Cerebellar nuclear complex (tissue), 1 donor: Measurements from ENCODE around the gene MTTP.
"Not testable (repeated sequence)": the region's sequence is repeated elsewhere in the genome, so short reads cannot be mapped to it uniquely, and the experiment has no call there.

Experiments used
- DNase-seq, 2 experiments: peaks; one replicate each; lab custom pipeline; 2025; lab: John Stamatoyannopoulos, UW

Gene MTTP

GRCh38 chr4:99574530-99575324 lies at the start of gene MTTP:
Gene MTTP (plus strand): TSS chr4:99574824. CDS start chr4:99574910, 86 bp downstream.
- no peak for DNase-seq

- no peak for DNase-seq
Measured at GRCh38 chr4:99529228-99529627, 45.4 kb upstream of the MTTP start.

GRCh38 chr4:99529956-99530355 lies 44.7 kb upstream of the MTTP start:
- DNase-seq = no peak

GRCh38 chr4:99534699-99535098 lies 39.9 kb upstream of the MTTP start:
- not testable (repeated sequence) for DNase-seq

- no peak for DNase-seq
Measured at GRCh38 chr4:99536271-99536670, 38.4 kb upstream of the MTTP start.

GRCh38 chr4:99536848-99537247 lies 37.8 kb upstream of the MTTP start:
- DNase-seq = no peak

GRCh38 chr4:99537674-99538073 lies 37.0 kb upstream of the MTTP start:
- no peak for DNase-seq

- no peak for DNase-seq
Measured at GRCh38 chr4:99540277-99540939, 34.2 kb upstream of the MTTP start.

- DNase-seq = no peak
Measured at GRCh38 chr4:99552872-99553271, 21.8 kb upstream of the MTTP start.

GRCh38 chr4:99563310-99564186 lies 11.1 kb upstream of the MTTP start, which contains the start of gene TRMT10A:
Gene TRMT10A (minus strand): TSS chr4:99564039. CDS start chr4:99559338, 4,701 bp downstream.
- peak; percentile 71 to 92 for DNase-seq

- no peak for DNase-seq
Measured at GRCh38 chr4:99564921-99565320, 9.7 kb upstream of the MTTP start.

GRCh38 chr4:99571883-99572282 lies 2.7 kb upstream of the MTTP start:
- no peak for DNase-seq

GRCh38 chr4:99572527-99573240 lies 1.9 kb upstream of the MTTP start:
- no peak for DNase-seq

- DNase-seq = no peak
Measured at GRCh38 chr4:99573735-99574368, 772 bp upstream of the MTTP start.

GRCh38 chr4:99578714-99579113 lies 4.1 kb downstream of the MTTP start:
- no peak for DNase-seq

- no peak for DNase-seq
Measured at GRCh38 chr4:99585516-99585915, 10.9 kb downstream of the MTTP start.

GRCh38 chr4:99586322-99586721 lies 11.7 kb downstream of the MTTP start:
- no peak for DNase-seq

- no peak for DNase-seq
Measured at GRCh38 chr4:99586797-99587196, 12.2 kb downstream of the MTTP start.

GRCh38 chr4:99587309-99587708 lies 12.7 kb downstream of the MTTP start:
- no peak for DNase-seq

GRCh38 chr4:99587803-99588202 lies 13.2 kb downstream of the MTTP start:
- DNase-seq = no peak

- no peak for DNase-seq
Measured at GRCh38 chr4:99591757-99592156, 17.1 kb downstream of the MTTP start.
